Pancreas (tissue), 10 donors: ENCODE data around the gene TSC22D4. TPM values are rescaled to one million over a fixed set of nuclear protein-coding genes. Genes with fewer than 3 reads are reported as not detected.
"Not testable (repeated sequence)": the region's sequence is repeated elsewhere in the genome, so short reads cannot be mapped to it uniquely, and the experiment has no call there.

Experiments
- ATAC-seq, 4 donors: fragments of 200-7000 bp; cut with Tn5 transposase; one replicate each; pipeline versions ENCODE4 v1.8.0 to v1.9.1; 2020; ENCODE audit warnings: mild to moderate bottlenecking in 4 of 4, moderate library complexity in 4 of 4
- DNase-seq, 6 donors: peaks; one replicate each; pipeline ENCODE4 v3.0.0-alpha.2; 2020
- FAIRE-seq: peaks from 2 replicates; lab custom pipeline; 2012; peaks lifted over from hg19 to GRCh38; lab: Jason Lieb, UNC
- H3K27ac ChIP-seq, 4 donors: fragments of 200-600 bp; sonication (generic); 1 replicate in 3 of 4; 2 replicates in 1 of 4; pipeline versions ENCODE4 v1.5.0 to v1.8.0; 2020
- H3K27me3 ChIP-seq, 4 donors: fragments of 200-600 bp; one replicate each; pipeline ENCODE4 v1.8.0; 2021
- H3K36me3 ChIP-seq, 3 donors: fragments of 200-600 bp; sonication (generic) in 1 of 3; one replicate each; pipeline versions ENCODE4 v1.5.0 to v1.8.0; 2020 to 2021
- H3K4me1 ChIP-seq, 3 donors: fragments of 200-600 bp; one replicate each; pipeline ENCODE4 v1.8.0; 2021
- H3K4me3 ChIP-seq, 4 donors: fragments of 200-600 bp; sonication (generic) in 2 of 4; one replicate each; pipeline versions ENCODE4 v1.5.0 to v1.8.0; 2020 to 2021
- H3K9me3 ChIP-seq, 4 donors: fragments of 200-600 bp; one replicate each; pipeline ENCODE4 v1.8.0; 2021
- CTCF ChIP-seq, 4 donors: fragments of 200-600 bp; sonication (generic) in 3 of 4; IDR thresholded peaks; one replicate each; pipeline versions ENCODE4 v1.5.0 to v1.8.0; 2021; ENCODE audit warnings: antibody characterized with exemption in 4 of 4
- WGBS, 2 donors: extraction: QIAGEN DNeasy Blood & Tissue Kit; methylation state at CpG; one replicate each; pipeline ENCODE4 v1.1.7; 2013; 5-methylcytosine and 5-hydroxymethylcytosine counted together
- intact Hi-C, 3 donors: fragments of 100-400 bp; cut with DNase I; formaldehyde crosslinking; loops; one replicate each; pipeline versions ENCODE4 v1.11.1 to v1.14.2; 2022
- polyA plus RNA-seq, 2 donors: library from polyadenylated mRNA; stranded (reverse); fragments of 200-250 nt; gene quantifications; one replicate each; pipeline ENCODE4 v1.2.3, GENCODE V29; 2013
- total RNA-seq, 6 donors: library from RNA; stranded (reverse); fragmentation: NEBNext Ultra II Directional in 4 of 6; extraction: Animal tissue kit (Norgen Biotek cat#: 25700) in 4 of 6; gene quantifications; one replicate each; pipeline versions ENCODE4 v1.2.1 to v1.2.4, GENCODE V29; 2021 to 2023
- donor health status: healthy with polysubstance abuse.
- donor health status: DM: no; HTN: no; CAD: no; lungs with moderate emphysema.
- donor health status: DM: no; HTN: no; CAD: no.
- donor health status: control.
- donor health status: control.
- donor health status: Bipolar disorder and iron deficiency.
- donor health status: DM: yes; HTN: yes; CAD: no.
- donor health status: DM: no; HTN: no; CAD: no.
- donor health status: DM: no; HTN: no; CAD: no.
- donor health status: DM: yes; HTN: yes; CAD: no.

The TSC22D4 gene
- total and polyA plus RNA-seq, 8 donors: 17.4 to 44.6 (median 20.8) TPM

- intact Hi-C loops: no loop called here
These were observed 35.7 kb downstream of the TSC22D4 start for GRCh38 chr7:100443096-100443840.

GRCh38 chr7:100441641-100442535 lies 37.1 kb downstream of the TSC22D4 start:
- intact Hi-C loops: no loop called here
- DNase-seq (peak in 2 of 6 donors; percentile 21 to 25), ATAC-seq (no peak), FAIRE-seq (no peak)
- 86 to 87% methylated on average over 11 of the region's 11 CpGs for WGBS, 2 donors
- Histone ChIP-seq H3K9me3 (no peaks in the 10 kb centered on the region), H3K36me3 (no peaks in the 10 kb centered on the region), H3K27ac (no peak overlapping the region), H3K4me1 (no peaks in the 10 kb centered on the region), H3K4me3 (no peak overlapping the region), H3K27me3 (no peaks in the 10 kb centered on the region)
- TF ChIP-seq CTCF (IDR thresholded peaks at IDR 0.05): no peak

More at GRCh38 chr7:100443096-100443840, 35.7 kb downstream of the TSC22D4 start:
- Histone ChIP-seq H3K9me3 (no peaks in the 10 kb centered on the region), H3K36me3 (no peaks in the 10 kb centered on the region), H3K4me3 (no peak overlapping the region), H3K4me1 (no peaks in the 10 kb centered on the region), H3K27ac (no peak overlapping the region), H3K27me3 (no peaks in the 10 kb centered on the region)
- DNase-seq (peak in 3 of 6 donors; percentile 9 to 20 (median 15)), FAIRE-seq (no peak), ATAC-seq (no peak)
- TF ChIP-seq CTCF (IDR thresholded peaks at IDR 0.05): no peak
- 88% methylated on average over 9 of the region's 9 CpGs for WGBS, 2 donors

GRCh38 chr7:100439244-100439643 lies 39.8 kb downstream of the TSC22D4 start:
- H3K27me3 ChIP-seq, H3K9me3 ChIP-seq, intact Hi-C loops, H3K36me3 ChIP-seq, H3K4me3 ChIP-seq, ATAC-seq, FAIRE-seq, H3K27ac ChIP-seq: not testable (repeated sequence)
- WGBS, 2 donors: 85 to 87% methylated on average over 7 of the region's 7 CpGs
- peak in 1 of 6 donors; percentile 6 for DNase-seq
- peaks cover 0 to 10% (median 7%) of the 10 kb centered on the region in 3 donors for H3K4me1 ChIP-seq

- H3K36me3 ChIP-seq, ATAC-seq, H3K27ac ChIP-seq, FAIRE-seq, H3K4me3 ChIP-seq, H3K27me3 ChIP-seq, H3K9me3 ChIP-seq, intact Hi-C loops: not testable (repeated sequence)
- DNase-seq: peak in 2 of 6 donors; percentile 8 to 35
- H3K4me1 ChIP-seq: peaks cover 0 to 10% (median 7%) of the 10 kb centered on the region in 3 donors
- 83 to 94% methylated on average over 8 of the region's 8 CpGs for WGBS, 2 donors
These were observed 40.3 kb downstream of the TSC22D4 start for GRCh38 chr7:100438731-100439130.

GRCh38 chr7:100438172-100438571 lies 40.8 kb downstream of the TSC22D4 start:
- peaks cover 0 to 10% (median 7%) of the 10 kb centered on the region in 3 donors for H3K4me1 ChIP-seq
- H3K9me3 ChIP-seq: no peaks in the 10 kb centered on the region
- intact Hi-C loops: no loop called here
- no peak overlapping the region for H3K27ac ChIP-seq
- no peak for FAIRE-seq
- no peak overlapping the region for H3K4me3 ChIP-seq
- TF ChIP-seq CTCF (IDR thresholded peaks at IDR 0.05): no peak
- 46 to 49% methylated on average over 2 of the region's 2 CpGs for WGBS, 2 donors
- no peaks in the 10 kb centered on the region for H3K27me3 ChIP-seq
- no peak for ATAC-seq
- H3K36me3 ChIP-seq: peaks cover 0 to 8% (median 0%) of the 10 kb centered on the region in 3 donors
- DNase-seq: no peak
